ENCODE data around the gene CHGA.

Gene CHGA

GRCh38 chr14:92955381-92955780, 32.4 kb downstream of the CHGA start:
- H3K9me3 Mint-ChIP-seq: no peaks in the 10 kb centered on the region
- H3K4me3 Mint-ChIP-seq: no peak overlapping the region
- no peaks in the 10 kb centered on the region for H3K27me3 Mint-ChIP-seq
- ATAC-seq (replicated peaks; ENCODE audit: extremely low read depth, poor library complexity, severe bottlenecking) (no peak), DNase-seq (ENCODE audit: low spot score in 2 of 2) (no peak)
- H3K36me3 Mint-ChIP-seq (ENCODE audit: insufficient read depth): peaks cover 17% of the 10 kb centered on the region
- H3K4me1 Mint-ChIP-seq: peaks cover 16% of the 10 kb centered on the region
- no peak overlapping the region for H3K27ac Mint-ChIP-seq (ENCODE audit: low read depth)

GRCh38 chr14:92956961-92957360, 34.0 kb downstream of the CHGA start:
- H3K27ac Mint-ChIP-seq (ENCODE audit: low read depth): no peak overlapping the region
- no peak overlapping the region for H3K4me3 Mint-ChIP-seq
- peaks cover 12% of the 10 kb centered on the region for H3K36me3 Mint-ChIP-seq (ENCODE audit: insufficient read depth)
- no peaks in the 10 kb centered on the region for H3K9me3 Mint-ChIP-seq
- ATAC-seq (replicated peaks; ENCODE audit: extremely low read depth, poor library complexity, severe bottlenecking): no peak
- H3K27me3 Mint-ChIP-seq: no peaks in the 10 kb centered on the region
- H3K4me1 Mint-ChIP-seq: peaks cover 13% of the 10 kb centered on the region
- no peak for DNase-seq (ENCODE audit: low spot score in 2 of 2)

GRCh38 chr14:92958373-92959188, 35.6 kb downstream of the CHGA start:
- H3K4me1 Mint-ChIP-seq: peaks cover 10% of the 10 kb centered on the region
- H3K27ac Mint-ChIP-seq (ENCODE audit: low read depth): no peak overlapping the region
- DNase-seq (ENCODE audit: low spot score in 2 of 2) (no peak), ATAC-seq (replicated peaks; ENCODE audit: extremely low read depth, poor library complexity, severe bottlenecking) (no peak)
- H3K9me3 Mint-ChIP-seq: no peaks in the 10 kb centered on the region
- no peaks in the 10 kb centered on the region for H3K27me3 Mint-ChIP-seq
- no peak overlapping the region for H3K4me3 Mint-ChIP-seq
- H3K36me3 Mint-ChIP-seq (ENCODE audit: insufficient read depth): peaks cover 7% of the 10 kb centered on the region

GRCh38 chr14:92959189-92959531, 36.2 kb downstream of the CHGA start:
- no peak for ATAC-seq (replicated peaks; ENCODE audit: extremely low read depth, poor library complexity, severe bottlenecking)
- Mint-ChIP-seq H3K9me3 (no peaks in the 10 kb centered on the region), H3K27ac (ENCODE audit: low read depth) (peak overlapping the region; percentile 25), H3K4me1 (peaks cover 10% of the 10 kb centered on the region), H3K27me3 (no peaks in the 10 kb centered on the region), H3K4me3 (no peak overlapping the region), H3K36me3 (ENCODE audit: insufficient read depth) (peaks cover 8% of the 10 kb centered on the region)
- DNase-seq (ENCODE audit: low spot score in 2 of 2): no peak

GRCh38 chr14:92959761-92960680, 37.1 kb downstream of the CHGA start:
- Mint-ChIP-seq H3K9me3 (no peaks in the 10 kb centered on the region), H3K4me1 (peaks cover 6% of the 10 kb centered on the region), H3K27ac (ENCODE audit: low read depth) (peak overlapping the region; percentile 25), H3K4me3 (no peak overlapping the region), H3K27me3 (no peaks in the 10 kb centered on the region), H3K36me3 (ENCODE audit: insufficient read depth) (peaks cover 8% of the 10 kb centered on the region)
- DNase-seq (ENCODE audit: low spot score in 2 of 2): no peak
- no peak for ATAC-seq (replicated peaks; ENCODE audit: extremely low read depth, poor library complexity, severe bottlenecking)

- H3K27ac Mint-ChIP-seq (ENCODE audit: low read depth): no peak overlapping the region
- no peaks in the 10 kb centered on the region for H3K27me3 Mint-ChIP-seq
- H3K36me3 Mint-ChIP-seq (ENCODE audit: insufficient read depth): peaks cover 8% of the 10 kb centered on the region
- no peak overlapping the region for H3K4me3 Mint-ChIP-seq
- H3K9me3 Mint-ChIP-seq: no peaks in the 10 kb centered on the region
- no peak for ATAC-seq (replicated peaks; ENCODE audit: extremely low read depth, poor library complexity, severe bottlenecking)
- DNase-seq (ENCODE audit: low spot score in 2 of 2): no peak
- H3K4me1 Mint-ChIP-seq: peaks cover 4% of the 10 kb centered on the region
Measured at GRCh38 chr14:92960706-92961566, 38.0 kb downstream of the CHGA start.

- H3K27ac Mint-ChIP-seq (ENCODE audit: low read depth): peak overlapping the region; percentile 51
- H3K36me3 Mint-ChIP-seq (ENCODE audit: insufficient read depth): peaks cover 5% of the 10 kb centered on the region
- peaks cover 4% of the 10 kb centered on the region for H3K4me1 Mint-ChIP-seq
- no peaks in the 10 kb centered on the region for H3K27me3 Mint-ChIP-seq
- ATAC-seq (replicated peaks; ENCODE audit: extremely low read depth, poor library complexity, severe bottlenecking): no peak
- DNase-seq (ENCODE audit: low spot score in 2 of 2): no peak
- H3K9me3 Mint-ChIP-seq: no peaks in the 10 kb centered on the region
- H3K4me3 Mint-ChIP-seq: no peak overlapping the region
Measured at GRCh38 chr14:92961567-92961855, 38.6 kb downstream of the CHGA start.

GRCh38 chr14:92962031-92962830, 39.3 kb downstream of the CHGA start:
- Mint-ChIP-seq H3K27ac (ENCODE audit: low read depth) (peak overlapping the region; percentile 51), H3K27me3 (no peaks in the 10 kb centered on the region), H3K4me1 (peaks cover 9% of the 10 kb centered on the region), H3K9me3 (no peaks in the 10 kb centered on the region), H3K4me3 (no peak overlapping the region), H3K36me3 (ENCODE audit: insufficient read depth) (peaks cover 5% of the 10 kb centered on the region)
- ATAC-seq (replicated peaks; ENCODE audit: extremely low read depth, poor library complexity, severe bottlenecking) (no peak), DNase-seq (ENCODE audit: low spot score in 2 of 2) (no peak)

GRCh38 chr14:92962831-92963095, 39.8 kb downstream of the CHGA start:
- Mint-ChIP-seq H3K9me3 (peaks cover 4% of the 10 kb centered on the region), H3K36me3 (ENCODE audit: insufficient read depth) (peaks cover 5% of the 10 kb centered on the region), H3K4me1 (peaks cover 14% of the 10 kb centered on the region), H3K27me3 (no peaks in the 10 kb centered on the region), H3K4me3 (no peak overlapping the region), H3K27ac (ENCODE audit: low read depth) (no peak overlapping the region)
- DNase-seq (ENCODE audit: low spot score in 2 of 2): no peak
- ATAC-seq (replicated peaks; ENCODE audit: extremely low read depth, poor library complexity, severe bottlenecking): no peak

GRCh38 chr14:92963301-92964123, 40.6 kb downstream of the CHGA start:
- H3K36me3 Mint-ChIP-seq (ENCODE audit: insufficient read depth): peaks cover 7% of the 10 kb centered on the region
- no peaks in the 10 kb centered on the region for H3K27me3 Mint-ChIP-seq
- H3K9me3 Mint-ChIP-seq: peaks cover 5% of the 10 kb centered on the region
- H3K4me1 Mint-ChIP-seq: peaks cover 15% of the 10 kb centered on the region
- DNase-seq (ENCODE audit: low spot score in 2 of 2) (no peak), ATAC-seq (replicated peaks; ENCODE audit: extremely low read depth, poor library complexity, severe bottlenecking) (no peak)
- peak overlapping the region; percentile 59 for H3K27ac Mint-ChIP-seq (ENCODE audit: low read depth)
- no peak overlapping the region for H3K4me3 Mint-ChIP-seq
